WERI-Rb-1 (cell line): ENCODE results near the gene ADARB2.

Source experiments
- DNase-seq: peaks from one replicate; pipeline ENCODE4 v3.0.0-alpha.2; 2020
- H3K27ac ChIP-seq: fragments of 250-450 bp; sonication (Bioruptor Pico); 2 replicates; pipeline ENCODE4 v1.5.1; 2020; ENCODE audit warnings: mild to moderate bottlenecking, moderate library complexity
- H3K27me3 ChIP-seq: fragments of 250-450 bp; sonication (Bioruptor Pico); 2 replicates; pipeline ENCODE4 v1.5.1; 2021; ENCODE audit warnings: mild to moderate bottlenecking, low read depth, moderate library complexity; ENCODE audit not compliant: insufficient read depth, severe bottlenecking
- H3K36me3 ChIP-seq: fragments of 250-450 bp; sonication (Bioruptor Pico); 2 replicates; pipeline ENCODE4 v1.5.1; 2020; ENCODE audit warnings: mild to moderate bottlenecking, moderate library complexity
- H3K4me3 ChIP-seq: 2 replicates; pipeline ENCODE4 v1.5.1; 2011; ENCODE audit warnings: low read depth, mild to moderate bottlenecking, control low read depth, low read length
- H3K9me3 ChIP-seq: fragments of 250-450 bp; sonication (Bioruptor Pico); 2 replicates; pipeline ENCODE4 v1.5.1; 2021; ENCODE audit warnings: mild to moderate bottlenecking, moderate library complexity; ENCODE audit not compliant: severe bottlenecking
- CTCF ChIP-seq: IDR thresholded peaks from 2 replicates; pipeline ENCODE4 v1.5.1; 2011; ENCODE audit warnings: low read depth, mild to moderate bottlenecking, control low read depth, inconsistent platforms, low read length

Gene ADARB2

GRCh38 chr10:1426786-1427185 is 310.5 kb downstream of the ADARB2 start:
- DNase-seq = no peak
- Histone ChIP-seq H3K27ac (no peak overlapping the region), H3K36me3 (no peaks in the 10 kb centered on the region), H3K27me3 (peaks cover 3% of the 10 kb centered on the region), H3K9me3 (no peaks in the 10 kb centered on the region), H3K4me3 (no peak overlapping the region)
- no peak for TF ChIP-seq CTCF

- Histone ChIP-seq H3K4me3 (no peak overlapping the region), H3K9me3 (no peaks in the 10 kb centered on the region), H3K36me3 (no peaks in the 10 kb centered on the region), H3K27me3 (peaks cover 3% of the 10 kb centered on the region), H3K27ac (no peak overlapping the region)
- no peak for TF ChIP-seq CTCF
- no peak for DNase-seq
These were observed 311.4 kb downstream of the ADARB2 start for GRCh38 chr10:1425879-1426278.

- H3K9me3 ChIP-seq = no peaks in the 10 kb centered on the region
- no peaks in the 10 kb centered on the region for H3K36me3 ChIP-seq
- no peak for DNase-seq
- no peak for TF ChIP-seq CTCF
- H3K4me3 ChIP-seq = no peak overlapping the region
- no peak overlapping the region for H3K27ac ChIP-seq
- peaks cover 3% of the 10 kb centered on the region for H3K27me3 ChIP-seq
These were observed 312.7 kb downstream of the ADARB2 start for GRCh38 chr10:1424648-1425047.

GRCh38 chr10:1423676-1424253 is 313.6 kb downstream of the ADARB2 start:
- Histone ChIP-seq H3K36me3 (no peaks in the 10 kb centered on the region), H3K27ac (no peak overlapping the region)

GRCh38 chr10:1422275-1422674 is 315.1 kb downstream of the ADARB2 start:
- no peak for TF ChIP-seq CTCF
- no peak for DNase-seq
- no peaks in the 10 kb centered on the region for H3K9me3 ChIP-seq
- H3K27me3 ChIP-seq = peaks cover 6% of the 10 kb centered on the region
- H3K4me3 ChIP-seq = no peak overlapping the region
- H3K36me3 ChIP-seq = no peaks in the 10 kb centered on the region
- no peak overlapping the region for H3K27ac ChIP-seq

More at GRCh38 chr10:1423676-1424253, 313.6 kb downstream of the ADARB2 start:
- no peak for DNase-seq
- Histone ChIP-seq H3K27me3 (peaks cover 3% of the 10 kb centered on the region), H3K9me3 (no peaks in the 10 kb centered on the region), H3K4me3 (no peak overlapping the region)
- no peak for TF ChIP-seq CTCF
